Caco-2 (cell line): Measurements from ENCODE around the gene TXNDC5. TPM values are rescaled to one million over a fixed set of nuclear protein-coding genes. Genes with fewer than 3 reads are reported as not detected.

Experiments used
- BruUV-seq: library from RNA; stranded (reverse); fragments of 400-500 nt; replicated peaks from 2 replicates; lab custom pipeline; 2021; lab: Mats Ljungman, UMichigan
- CTCF ChIA-PET: fragments of 300-600 bp; sonication (Branson Sonifier 250); formaldehyde crosslinking; loops from one replicate; lab custom pipeline; 2022; ENCODE audit warnings: antibody characterized with exemption; lab: Charles Lee
- POLR2A ChIA-PET: fragments of 300-600 bp; sonication (Branson Sonifier 250); formaldehyde crosslinking; loops from one replicate; lab custom pipeline; 2022; ENCODE audit warnings: antibody characterized with exemption; lab: Charles Lee
- DNase-seq, 2 experiments: peaks; one replicate each; pipeline versions ENCODE4 v3.0.0 to v3.0.0-alpha.2; 2020 to 2022
- H3K27me3 ChIP-seq: replicated peaks from 2 replicates; pipeline ENCODE4 v1.6.0; 2011; ENCODE audit warnings: low read length; ENCODE audit not compliant: control insufficient read depth, insufficient read depth
- H3K36me3 ChIP-seq: 2 replicates; pipeline ENCODE4 v1.5.1; 2011; ENCODE audit warnings: low read length; ENCODE audit not compliant: control insufficient read depth, insufficient read depth
- H3K4me1 ChIP-seq: fragments of 250-450 bp; sonication (Bioruptor Pico); 2 replicates; pipeline ENCODE4 v1.5.1; 2020; ENCODE audit warnings: mild to moderate bottlenecking
- H3K4me3 ChIP-seq: 2 replicates; pipeline ENCODE4 v1.5.1; 2011; ENCODE audit warnings: low read depth, mild to moderate bottlenecking, control low read depth, low read length
- H3K9me3 ChIP-seq: fragments of 250-450 bp; sonication (Bioruptor Pico); 2 replicates; pipeline ENCODE4 v1.5.1; 2020; ENCODE audit warnings: mild to moderate bottlenecking, moderate library complexity
- H3K27ac Mint-ChIP-seq: one replicate; pipeline ENCODE4 v1.8.0; 2022; ENCODE audit warnings: mixed read lengths; ENCODE audit not compliant: unreplicated experiment
- H3K27me3 Mint-ChIP-seq: one replicate; pipeline ENCODE4 v1.8.0; 2022; ENCODE audit warnings: mixed read lengths; ENCODE audit not compliant: insufficient read depth, unreplicated experiment
- H3K36me3 Mint-ChIP-seq: one replicate; pipeline ENCODE4 v1.8.0; 2022; ENCODE audit warnings: mild to moderate bottlenecking, mixed read lengths; ENCODE audit not compliant: insufficient read depth, unreplicated experiment
- H3K4me1 Mint-ChIP-seq: one replicate; pipeline ENCODE4 v1.8.0; 2022; ENCODE audit warnings: low read depth, mixed read lengths; ENCODE audit not compliant: unreplicated experiment
- H3K4me3 Mint-ChIP-seq: one replicate; pipeline ENCODE4 v1.8.0; 2022; ENCODE audit warnings: mild to moderate bottlenecking, moderate library complexity, mixed read lengths; ENCODE audit not compliant: unreplicated experiment
- H3K9me3 Mint-ChIP-seq: one replicate; pipeline ENCODE4 v1.8.0; 2022; ENCODE audit warnings: mixed read lengths; ENCODE audit not compliant: unreplicated experiment
- CTCF ChIP-seq, 2 experiments: fragments of 200-600 bp in 1 of 2; IDR thresholded peaks; 1 replicate in 1 of 2; 2 replicates in 1 of 2; pipeline versions ENCODE4 v1.5.1 to v1.8.0; 2011 to 2022; ENCODE audit warnings: antibody characterized with exemption in 1 of 2, control low read depth in 1 of 2, inconsistent platforms in 1 of 2, low read depth in 1 of 2, low read length in 1 of 2, mild to moderate bottlenecking in 1 of 2, moderate library complexity in 1 of 2; ENCODE audit not compliant: insufficient read depth in 1 of 2, severe bottlenecking in 1 of 2, unreplicated experiment in 1 of 2
- intact Hi-C: fragments of 100-400 bp; cut with micrococcal nuclease; formaldehyde crosslinking; loops from one replicate; pipeline ENCODE4 v1.10.0; 2022; ENCODE audit not compliant: unreplicated experiment
- total RNA-seq: library from RNA; stranded (reverse); gene quantifications from 2 replicates; pipeline ENCODE4 v1.2.3, GENCODE V29; 2022

Gene TXNDC5
- total RNA-seq, 1 experiment from 2014 or later, result 117 TPM

GRCh38 chr6:7868926-7869325, 41.7 kb downstream of the TXNDC5 start:
- no peaks in the 10 kb centered on the region for H3K4me1 Mint-ChIP-seq
- H3K36me3 Mint-ChIP-seq, result no peaks in the 10 kb centered on the region
- H3K27me3 Mint-ChIP-seq, result no peaks in the 10 kb centered on the region
- H3K9me3 Mint-ChIP-seq, result no peaks in the 10 kb centered on the region
- Histone ChIP-seq H3K4me3 (no peak overlapping the region), H3K27me3 (no peaks in the 10 kb centered on the region), H3K4me1 (no peaks in the 10 kb centered on the region), H3K36me3 (no peaks in the 10 kb centered on the region), H3K9me3 (no peaks in the 10 kb centered on the region; the same call in 1 of the 2 replicates)
- H3K27ac Mint-ChIP-seq, result no peak overlapping the region
- POLR2A ChIA-PET, result no interaction called here
- H3K4me3 Mint-ChIP-seq, result no peak overlapping the region
- intact Hi-C loops, result no loop called here
- no TSS peak for BruUV-seq
- no peak for TF ChIP-seq CTCF (IDR thresholded peaks at IDR 0.05; ENCODE audit: insufficient read depth in 1 of 2, low read depth in 1 of 2, low read length in 1 of 2, severe bottlenecking in 1 of 2, unreplicated experiment in 1 of 2)
- DNase-seq, result no peak
- CTCF ChIA-PET, result no interaction called here

- Mint-ChIP-seq H3K27ac (no peak overlapping the region), H3K9me3 (no peaks in the 10 kb centered on the region), H3K36me3 (no peaks in the 10 kb centered on the region), H3K27me3 (no peaks in the 10 kb centered on the region), H3K4me3 (no peak overlapping the region), H3K4me1 (no peaks in the 10 kb centered on the region)
- ChIA-PET POLR2A (no interaction called here), CTCF (interaction anchor here (0.6 kb wide), 2 partner anchors 183 to 956 kb away, joined by 3 read pairs; no protein-coding TSS in a partner anchor)
- H3K36me3 ChIP-seq, result no peaks in the 10 kb centered on the region
- no peaks in the 10 kb centered on the region for H3K9me3 ChIP-seq
- H3K4me3 ChIP-seq, result no peak overlapping the region
- intact Hi-C loops, result no loop called here
- BruUV-seq, result no TSS peak
- TF ChIP-seq CTCF (IDR thresholded peaks at IDR 0.05; ENCODE audit: insufficient read depth in 1 of 2, low read depth in 1 of 2, low read length in 1 of 2, severe bottlenecking in 1 of 2, unreplicated experiment in 1 of 2), result no peak
- no peak for DNase-seq
- no peaks in the 10 kb centered on the region for H3K27me3 ChIP-seq
- H3K4me1 ChIP-seq, result no peaks in the 10 kb centered on the region
Observed at GRCh38 chr6:7866526-7866925, 44.1 kb downstream of the TXNDC5 start.

GRCh38 chr6:7865781-7866180, 44.8 kb downstream of the TXNDC5 start:
- Histone ChIP-seq H3K36me3 (no peaks in the 10 kb centered on the region), H3K4me1 (no peaks in the 10 kb centered on the region), H3K4me3 (no peak overlapping the region), H3K9me3 (no peaks in the 10 kb centered on the region), H3K27me3 (no peaks in the 10 kb centered on the region)
- no peak for TF ChIP-seq CTCF (IDR thresholded peaks at IDR 0.05; ENCODE audit: insufficient read depth in 1 of 2, low read depth in 1 of 2, low read length in 1 of 2, severe bottlenecking in 1 of 2, unreplicated experiment in 1 of 2)
- intact Hi-C loops, result no loop called here
- Mint-ChIP-seq H3K9me3 (no peaks in the 10 kb centered on the region), H3K27me3 (no peaks in the 10 kb centered on the region), H3K4me1 (no peaks in the 10 kb centered on the region), H3K27ac (no peak overlapping the region), H3K4me3 (no peak overlapping the region), H3K36me3 (no peaks in the 10 kb centered on the region)
- no TSS peak for BruUV-seq
- no peak for DNase-seq
- ChIA-PET CTCF (interaction anchor here (0.6 kb wide), 1 partner anchor 955 kb away, joined by 3 read pairs; no protein-coding TSS in a partner anchor), POLR2A (no interaction called here)
